ENCODE data around the gene ISG20L2.

The ISG20L2 gene

GRCh38 chr1:156741481-156741983 lies 13.0 kb upstream of the ISG20L2 start:
- DNase-seq (ENCODE audit: low read depth in 2 of 2, low spot score in 1 of 2), result no peak

- peak; percentile 91 to 92 for DNase-seq (ENCODE audit: low read depth in 2 of 2, low spot score in 1 of 2)
These were observed 12.3 kb upstream of the ISG20L2 start, which contains the start of gene MRPL24 for GRCh38 chr1:156740741-156741480. Gene MRPL24, minus strand, starts transcription at chr1:156741088. Its CDS starts 2,384 bp downstream, at chr1:156738704.

- no peak for DNase-seq (ENCODE audit: low read depth in 2 of 2, low spot score in 1 of 2)
These were observed 11.7 kb upstream of the ISG20L2 start for GRCh38 chr1:156740237-156740740.

- DNase-seq (ENCODE audit: low read depth in 2 of 2, low spot score in 1 of 2), result no peak
These were observed 10.3 kb upstream of the ISG20L2 start for GRCh38 chr1:156738916-156739315.

GRCh38 chr1:156738407-156738806 lies 9.8 kb upstream of the ISG20L2 start:
- no peak for DNase-seq (ENCODE audit: low read depth in 2 of 2, low spot score in 1 of 2)

- DNase-seq (ENCODE audit: low read depth in 2 of 2, low spot score in 1 of 2), result no peak
These were observed 5.5 kb upstream of the ISG20L2 start for GRCh38 chr1:156733989-156734584.

GRCh38 chr1:156727926-156728598 lies 504 bp downstream of the ISG20L2 start, which contains the start of gene METTL25B:
Gene METTL25B, plus strand, starts transcription at chr1:156728469. Its CDS starts 636 bp downstream, at chr1:156729105.
- DNase-seq (ENCODE audit: low read depth in 2 of 2, low spot score in 1 of 2), result peak in 1 of 2 donors; percentile 39

- DNase-seq (ENCODE audit: low read depth in 2 of 2, low spot score in 1 of 2), result no peak
These were observed 1.1 kb downstream of the ISG20L2 start for GRCh38 chr1:156727492-156727891.

- DNase-seq (ENCODE audit: low read depth in 2 of 2, low spot score in 1 of 2), result no peak
These were observed 1.9 kb downstream of the ISG20L2 start for GRCh38 chr1:156726549-156727226.

GRCh38 chr1:156725683-156726280 lies 2.8 kb downstream of the ISG20L2 start:
- peak; percentile 46 for DNase-seq (ENCODE audit: low read depth in 2 of 2, low spot score in 1 of 2)

- DNase-seq (ENCODE audit: low read depth in 2 of 2, low spot score in 1 of 2), result no peak
These were observed 7.0 kb downstream of the ISG20L2 start for GRCh38 chr1:156721535-156721934.

- DNase-seq (ENCODE audit: low read depth in 2 of 2, low spot score in 1 of 2), result no peak
These were observed 7.4 kb downstream of the ISG20L2 start for GRCh38 chr1:156721131-156721530.

- DNase-seq (ENCODE audit: low read depth in 2 of 2, low spot score in 1 of 2), result no peak
These were observed 11.2 kb downstream of the ISG20L2 start for GRCh38 chr1:156717351-156717750.

- no peak for DNase-seq (ENCODE audit: low read depth in 2 of 2, low spot score in 1 of 2)
These were observed 13.7 kb downstream of the ISG20L2 start for GRCh38 chr1:156714830-156715229.

GRCh38 chr1:156712626-156713025 lies 15.9 kb downstream of the ISG20L2 start:
- DNase-seq (ENCODE audit: low read depth in 2 of 2, low spot score in 1 of 2), result no peak

- DNase-seq (ENCODE audit: low read depth in 2 of 2, low spot score in 1 of 2), result no peak
These were observed 17.4 kb downstream of the ISG20L2 start for GRCh38 chr1:156711011-156711817.

GRCh38 chr1:156709757-156710489 lies 18.6 kb downstream of the ISG20L2 start:
- no peak for DNase-seq (ENCODE audit: low read depth in 2 of 2, low spot score in 1 of 2)

GRCh38 chr1:156709031-156709430 lies 19.5 kb downstream of the ISG20L2 start:
- no peak for DNase-seq (ENCODE audit: low read depth in 2 of 2, low spot score in 1 of 2)

GRCh38 chr1:156708218-156708661 lies 20.3 kb downstream of the ISG20L2 start:
- no peak for DNase-seq (ENCODE audit: low read depth in 2 of 2, low spot score in 1 of 2)
